Heart right ventricle (tissue), 16 donors: ENCODE results near the gene MTCL1. TPM values are rescaled to one million over a fixed set of nuclear protein-coding genes. Genes with fewer than 3 reads are reported as not detected.

Experiments used
- ATAC-seq, 8 donors: fragments of 200-7000 bp; cut with Tn5 transposase; one replicate each; pipeline ENCODE4 v1.9.1; 2020; ENCODE audit warnings: mild to moderate bottlenecking in 8 of 8, moderate library complexity in 8 of 8, moderate number of reproducible peaks in 1 of 8
- DNase-seq, 2 donors: peaks; one replicate each; pipeline ENCODE4 v3.0.0-alpha.2; 2020
- H3K27ac ChIP-seq, 10 donors: fragments of 200-600 bp; sonication (generic) in 2 of 10; one replicate each; pipeline versions ENCODE4 v1.5.0 to v1.8.0; 2020 to 2022; ENCODE audit warnings: mild to moderate bottlenecking in 3 of 10
- H3K27me3 ChIP-seq, 7 donors: fragments of 200-600 bp; one replicate each; pipeline ENCODE4 v1.8.0; 2021 to 2022; ENCODE audit warnings: mild to moderate bottlenecking in 2 of 7
- H3K36me3 ChIP-seq, 9 donors: fragments of 200-600 bp; sonication (generic) in 1 of 9; one replicate each; pipeline versions ENCODE4 v1.5.0 to v1.8.0; 2020 to 2022; ENCODE audit warnings: mild to moderate bottlenecking in 2 of 9
- H3K4me1 ChIP-seq, 9 donors: fragments of 200-600 bp; sonication (generic) in 1 of 9; one replicate each; pipeline versions ENCODE4 v1.5.0 to v1.8.0; 2020 to 2022; ENCODE audit warnings: mild to moderate bottlenecking in 4 of 9
- H3K4me3 ChIP-seq, 10 donors: fragments of 200-600 bp; sonication (generic) in 2 of 10; one replicate each; pipeline versions ENCODE4 v1.5.0 to v1.8.0; 2020 to 2022; ENCODE audit warnings: mild to moderate bottlenecking in 7 of 10, moderate library complexity in 2 of 10
- H3K9me3 ChIP-seq, 11 donors: fragments of 200-600 bp in 10 of 11; sonication (generic) in 2 of 11; one replicate each; pipeline versions ENCODE4 v1.5.0 to v1.8.0; 2013 to 2022; ENCODE audit warnings: mild to moderate bottlenecking in 2 of 11, control low read depth in 1 of 11, moderate library complexity in 1 of 11
- CTCF ChIP-seq, 9 donors: fragments of 200-600 bp; sonication (generic) in 2 of 9; IDR thresholded peaks; one replicate each; pipeline versions ENCODE4 v1.5.0 to v1.8.0; 2021 to 2022; ENCODE audit warnings: antibody characterized with exemption in 9 of 9, mild to moderate bottlenecking in 5 of 9, moderate library complexity in 1 of 9
- WGBS, 2 donors: extraction: QIAGEN DNeasy Blood & Tissue Kit; methylation state at CpG; one replicate each; pipeline ENCODE4 v1.1.7; 2013; ENCODE audit warnings: inconsistent platforms in 1 of 2; 5-methylcytosine and 5-hydroxymethylcytosine counted together
- intact Hi-C, 10 donors: fragments of 100-400 bp; cut with DNase I; formaldehyde crosslinking; loops; one replicate each; pipeline versions ENCODE4 v1.11.1 to v1.14.2; 2022
- polyA plus RNA-seq, 2 donors: library from polyadenylated mRNA; stranded (reverse); fragments of 200-250 nt; gene quantifications; one replicate each; pipeline ENCODE4 v1.2.3, GENCODE V29; 2013
- total RNA-seq, 10 donors: library from RNA; stranded (reverse); fragmentation: NEBNext Ultra II Directional in 3 of 10; extraction: Animal tissue kit (Norgen Biotek cat#: 25700) in 3 of 10; gene quantifications; one replicate each; pipeline versions ENCODE4 v1.2.1 to v1.2.4, GENCODE V29; 2021 to 2023
- donor health status: Arrhythmogenic right ventricular cardiomyopathy.
- donor health status: ischemic (EF 13 %, LVEDD 7.1; RV severe dilation, severe dysfunction).
- donor health status: healthy with polysubstance abuse.
- donor health status: DM: no; HTN: yes; CAD: no.
- donor health status: DM: no; HTN: no; CAD: no.
- donor health status: ischemic (EF 25% LVEDD 6.9; RV normal size, moderate dysfunction).
- donor health status: ischemic (EF 25% LVEDD 5.7; RV mildly dilated, moderate dysfunction).
- donor health status: healthy.
- donor health status: DM: yes; HTN: yes; CAD: no.
- donor health status: Ischemic cardiomyopathy.
- donor health status: ischemic (EF 35%, LVEDD 5.7; RV mildly dilated, moderate dysfunction).
- donor health status: nonischemic (EF 11% LVEDD 7.7; RV severe dilation, severe dysfunction).
- donor health status: DM: yes; HTN: yes; CAD: no.
- donor health status: PGD.
- donor health status: ischemic (EF 29% LVEDD 5.4; RV normal size, mild dysfunction).
- donor health status: nonischemic (EF 23%, LVEDD 6.1; RV moderate dilation, normal function).

The MTCL1 gene
- total and polyA plus RNA-seq, 12 donors = 1.9 to 17.2 (median 8.8) TPM

- WGBS, 2 donors = 74 to 83% methylated on average over 6 of the region's 6 CpGs
- ATAC-seq (no peak), DNase-seq (no peak)
- TF ChIP-seq CTCF (IDR thresholded peaks at IDR 0.05) = no peak
- Histone ChIP-seq H3K4me3 (no peak overlapping the region), H3K36me3 (peaks cover 0 to 3% (median 0%) of the 10 kb centered on the region in 9 donors), H3K9me3 (no peaks in the 10 kb centered on the region), H3K4me1 (peaks cover 0 to 31% (median 0%) of the 10 kb centered on the region in 9 donors), H3K27me3 (no peaks in the 10 kb centered on the region), H3K27ac (no peak overlapping the region)
- intact Hi-C loops = loop anchor here in 1 of 10 donors (10.0 kb wide), 1 partner anchor 63 kb away; no protein-coding TSS in a partner anchor
These were observed 96.8 kb downstream of the MTCL1 start for GRCh38 chr18:8802017-8802672.

GRCh38 chr18:8803063-8803795 is 97.9 kb downstream of the MTCL1 start:
- ATAC-seq (no peak), DNase-seq (no peak)
- Histone ChIP-seq H3K36me3 (no peaks in the 10 kb centered on the region), H3K4me3 (no peak overlapping the region), H3K4me1 (peaks cover 0 to 34% (median 0%) of the 10 kb centered on the region in 9 donors), H3K27ac (no peak overlapping the region), H3K27me3 (no peaks in the 10 kb centered on the region), H3K9me3 (no peaks in the 10 kb centered on the region)
- TF ChIP-seq CTCF (IDR thresholded peaks at IDR 0.05) = no peak
- intact Hi-C loops = loop anchor here in 1 of 10 donors (10.0 kb wide), 1 partner anchor 62 kb away; no protein-coding TSS in a partner anchor
- WGBS, 2 donors = 74 to 83% methylated on average over 8 of the region's 8 CpGs

GRCh38 chr18:8803957-8804356 is 98.6 kb downstream of the MTCL1 start:
- no peaks in the 10 kb centered on the region for H3K9me3 ChIP-seq
- no peaks in the 10 kb centered on the region for H3K36me3 ChIP-seq
- DNase-seq = no peak
- H3K27ac ChIP-seq = no peak overlapping the region
- ATAC-seq = no peak
- H3K27me3 ChIP-seq = no peaks in the 10 kb centered on the region
- 94 to 95% methylated on average over 1 of the region's 1 CpG for WGBS, 2 donors
- H3K4me1 ChIP-seq = peaks cover 0 to 33% (median 0%) of the 10 kb centered on the region in 9 donors
- intact Hi-C loops = loop anchor here in 1 of 10 donors (10.0 kb wide), 1 partner anchor 61 kb away; no protein-coding TSS in a partner anchor
- H3K4me3 ChIP-seq = no peak overlapping the region
- no peak for TF ChIP-seq CTCF (IDR thresholded peaks at IDR 0.05)

- H3K4me3 ChIP-seq = no peak overlapping the region
- DNase-seq (no peak), ATAC-seq (peak in 4 of 8 donors; percentile 59 to 79 (median 74))
- TF ChIP-seq CTCF (IDR thresholded peaks at IDR 0.05) = no peak
- peak overlapping the region in 1 of 10 donors; percentile 13 for H3K27ac ChIP-seq
- no peaks in the 10 kb centered on the region for H3K9me3 ChIP-seq
- intact Hi-C loops = loop anchor here in 1 of 10 donors (10.0 kb wide), 1 partner anchor 59 kb away; no protein-coding TSS in a partner anchor
- peaks cover 0 to 27% (median 0%) of the 10 kb centered on the region in 9 donors for H3K4me1 ChIP-seq
- H3K36me3 ChIP-seq = peaks cover 0 to 7% (median 0%) of the 10 kb centered on the region in 9 donors
- WGBS, 2 donors = 59 to 74% methylated on average over 4 of the region's 4 CpGs
- no peaks in the 10 kb centered on the region for H3K27me3 ChIP-seq
These were observed 100.2 kb downstream of the MTCL1 start for GRCh38 chr18:8805552-8805951.
